ENCODE measurements around the gene UBE2B. TPM values are rescaled to one million over a fixed set of nuclear protein-coding genes. Genes with fewer than 3 reads are reported as not detected.

The UBE2B gene
- total and polyA plus RNA-seq, 2 donors from 2014 or later = 74.3 to 82.7 TPM

DNA sequence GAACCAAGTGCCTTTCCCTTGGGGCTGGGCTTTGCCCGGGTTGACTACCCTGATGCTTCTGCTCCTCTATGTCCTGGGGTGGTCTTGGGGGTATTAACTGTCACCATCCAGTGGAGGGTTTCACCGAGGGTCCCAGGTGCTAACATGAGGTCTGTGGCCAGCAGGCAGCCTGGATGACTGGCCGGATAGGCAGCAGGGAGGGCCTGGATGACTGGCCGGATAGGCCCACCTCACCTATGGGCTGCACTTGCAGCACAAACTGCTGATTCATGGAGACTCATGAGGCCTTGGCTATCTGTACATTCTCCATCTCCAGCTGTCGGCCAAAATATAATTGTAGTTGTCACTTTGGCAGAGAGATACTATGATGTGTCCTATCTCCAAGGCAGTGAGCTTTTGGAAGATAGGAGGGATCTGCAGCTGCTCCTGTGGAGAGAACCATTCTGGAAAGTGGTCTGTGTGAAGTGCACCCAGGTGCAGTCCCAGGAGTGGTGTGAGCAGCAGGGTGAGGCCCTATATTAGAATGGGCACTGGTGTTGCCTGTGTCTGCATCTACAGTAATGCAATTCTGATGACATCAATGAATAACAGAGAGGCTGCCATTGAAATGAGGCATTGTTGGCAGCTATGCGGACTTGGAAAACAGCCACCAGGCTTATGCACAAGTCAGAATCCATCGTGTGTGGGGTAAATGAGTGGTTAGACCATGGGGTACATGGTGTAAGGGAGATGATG is 66.6 kb downstream of the UBE2B start:
- DNase-seq = no peak
- Histone ChIP-seq H3K27ac (ENCODE audit: low read depth in 2 of 2, low read length in 2 of 2) (no peak overlapping the region), H3K4me1 (ENCODE audit: control insufficient read depth in 2 of 3, insufficient read depth in 2 of 3, low read depth in 1 of 3, low read length in 3 of 3) (peaks cover 0 to 30% (median 27%) of the 10 kb centered on the region in 3 donors), H3K9ac (ENCODE audit: low read length in 3 of 3) (no peak overlapping the region), H3K36me3 (ENCODE audit: control insufficient read depth in 2 of 3, insufficient read depth in 3 of 3, low read length in 3 of 3) (no peaks in the 10 kb centered on the region), H3K27me3 (ENCODE audit: control insufficient read depth, insufficient read depth, low read length) (no peaks in the 10 kb centered on the region), H3K4me3 (ENCODE audit: low read length in 3 of 3) (no peak overlapping the region), H3K9me3 (ENCODE audit: control insufficient read depth in 2 of 3, insufficient read depth in 1 of 3, low read length in 3 of 3) (no peaks in the 10 kb centered on the region)
- FAIRE-seq = no peak
- intact Hi-C loops (cut with DNase I) = no loop called here
- no peak for TF ChIP-seq CTCF (IDR thresholded peaks at IDR 0.05; ENCODE audit: borderline replicate concordance, extremely low read depth, insufficient read depth)

DNA sequence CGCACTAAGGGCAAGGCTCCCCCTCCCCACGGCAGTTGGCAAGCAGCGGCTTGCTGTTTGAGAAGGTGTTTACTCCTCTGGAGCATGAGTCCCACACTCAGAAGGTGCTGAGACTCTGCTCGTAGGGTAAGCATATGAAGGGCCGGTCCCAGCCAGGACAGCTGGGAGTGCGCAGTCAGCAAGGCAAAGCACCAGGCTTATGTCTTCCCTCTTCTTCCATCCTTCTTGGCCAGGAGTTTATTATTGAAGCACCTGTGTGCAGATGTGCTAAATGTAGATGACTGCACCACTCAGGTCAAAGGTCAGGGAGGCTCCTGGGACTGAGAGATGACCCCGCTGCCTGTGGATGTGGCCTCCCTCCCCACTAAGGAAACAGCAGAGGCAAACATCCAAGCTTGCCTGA is 67.4 kb downstream of the UBE2B start:
- Histone ChIP-seq H3K27me3 (ENCODE audit: control insufficient read depth, insufficient read depth, low read length) (no peaks in the 10 kb centered on the region), H3K27ac (ENCODE audit: low read depth in 2 of 2, low read length in 2 of 2) (no peak overlapping the region), H3K9ac (ENCODE audit: low read length in 3 of 3) (no peak overlapping the region), H3K4me3 (ENCODE audit: low read length in 3 of 3) (no peak overlapping the region), H3K9me3 (ENCODE audit: control insufficient read depth in 2 of 3, insufficient read depth in 1 of 3, low read length in 3 of 3) (no peaks in the 10 kb centered on the region), H3K36me3 (ENCODE audit: control insufficient read depth in 2 of 3, insufficient read depth in 3 of 3, low read length in 3 of 3) (no peaks in the 10 kb centered on the region), H3K4me1 (ENCODE audit: control insufficient read depth in 2 of 3, insufficient read depth in 2 of 3, low read depth in 1 of 3, low read length in 3 of 3) (peaks cover 0 to 30% (median 27%) of the 10 kb centered on the region in 3 donors)
- intact Hi-C loops (cut with DNase I) = no loop called here
- no peak for FAIRE-seq
- no peak for TF ChIP-seq CTCF (IDR thresholded peaks at IDR 0.05; ENCODE audit: borderline replicate concordance, extremely low read depth, insufficient read depth)
- no peak for DNase-seq

DNA sequence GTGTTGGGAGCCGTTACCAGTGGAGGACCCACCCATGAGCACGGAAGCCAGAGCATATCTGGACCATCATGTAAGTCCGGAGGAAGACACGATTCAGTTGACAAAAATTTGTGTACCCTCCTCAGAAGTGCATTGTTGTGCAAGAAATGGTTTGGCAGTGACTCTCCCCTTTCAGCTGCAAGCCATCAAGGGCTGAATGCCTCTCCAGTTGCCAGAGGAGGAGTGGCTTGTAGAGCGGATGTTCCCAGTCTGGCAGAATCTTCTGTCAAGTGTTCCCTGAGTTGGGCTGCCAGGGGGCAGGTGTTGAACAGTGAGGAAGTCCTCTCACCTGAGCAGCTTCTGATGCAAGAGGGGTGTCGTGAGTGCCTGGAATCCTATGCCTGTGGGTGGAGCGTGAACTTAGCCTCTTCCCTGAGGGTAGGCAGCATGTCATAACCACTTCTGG is 67.9 kb downstream of the UBE2B start:
- Histone ChIP-seq H3K27ac (ENCODE audit: low read depth in 2 of 2, low read length in 2 of 2) (no peak overlapping the region), H3K27me3 (ENCODE audit: control insufficient read depth, insufficient read depth, low read length) (no peaks in the 10 kb centered on the region), H3K9me3 (ENCODE audit: control insufficient read depth in 2 of 3, insufficient read depth in 1 of 3, low read length in 3 of 3) (no peaks in the 10 kb centered on the region), H3K4me3 (ENCODE audit: low read length in 3 of 3) (no peak overlapping the region), H3K36me3 (ENCODE audit: control insufficient read depth in 2 of 3, insufficient read depth in 3 of 3, low read length in 3 of 3) (no peaks in the 10 kb centered on the region), H3K9ac (ENCODE audit: low read length in 3 of 3) (no peak overlapping the region), H3K4me1 (ENCODE audit: control insufficient read depth in 2 of 3, insufficient read depth in 2 of 3, low read depth in 1 of 3, low read length in 3 of 3) (peaks cover 0 to 30% (median 27%) of the 10 kb centered on the region in 3 donors)
- no peak for FAIRE-seq
- intact Hi-C loops (cut with DNase I) = no loop called here
- DNase-seq = peak in 3 of 5 donors; percentile 28 to 92 (median 81)
- TF ChIP-seq CTCF (IDR thresholded peaks at IDR 0.05; ENCODE audit: borderline replicate concordance, extremely low read depth, insufficient read depth) = no peak

All from kidney (tissue), 14 donors.